Karpas-422 (cell line): ENCODE measurements around the gene CHDH. TPM values are rescaled to one million over a fixed set of nuclear protein-coding genes. Genes with fewer than 3 reads are reported as not detected.

ENCODE experiments used
- DNase-seq: peaks from one replicate; pipeline ENCODE4 v3.0.0-alpha.2; 2015
- H2AFZ ChIP-seq: fragments of 200-600 bp; sonication (generic); 2 replicates; pipeline ENCODE4 v1.6.1; 2014; ENCODE audit warnings: antibody characterized with exemption, low read length, mixed read lengths
- H3K27ac ChIP-seq: fragments of 200-600 bp; sonication (generic); 2 replicates; pipeline ENCODE4 v1.5.1; 2014; ENCODE audit warnings: mild to moderate bottlenecking, low read length, moderate library complexity
- H3K27me3 ChIP-seq: fragments of 200-600 bp; sonication (generic); 2 replicates; pipeline ENCODE4 v1.6.1; 2014; ENCODE audit warnings: low read length, mixed read lengths
- H3K36me3 ChIP-seq: fragments of 200-600 bp; sonication (generic); 2 replicates; pipeline ENCODE4 v1.6.1; 2014; ENCODE audit warnings: low read length, mixed read lengths; ENCODE audit not compliant: insufficient read depth
- H3K4me1 ChIP-seq: fragments of 200-600 bp; sonication (generic); 2 replicates; pipeline ENCODE4 v1.6.1; 2014; ENCODE audit warnings: mild to moderate bottlenecking, low read length, mixed read lengths
- H3K4me2 ChIP-seq: fragments of 200-600 bp; sonication (generic); 2 replicates; pipeline ENCODE4 v1.6.1; 2014; ENCODE audit warnings: low read length, low read depth, mild to moderate bottlenecking; ENCODE audit not compliant: poor library complexity, severe bottlenecking
- H3K4me3 ChIP-seq: fragments of 200-600 bp; sonication (generic); 2 replicates; pipeline ENCODE4 v1.5.1; 2014; ENCODE audit warnings: mild to moderate bottlenecking, antibody characterized with exemption, low read length, mixed read lengths
- H3K79me2 ChIP-seq: fragments of 200-600 bp; sonication (generic); 2 replicates; pipeline ENCODE4 v1.6.1; 2014; ENCODE audit warnings: mild to moderate bottlenecking, low read length, mixed read lengths
- H3K9ac ChIP-seq: fragments of 200-600 bp; sonication (generic); 2 replicates; pipeline ENCODE4 v1.6.0; 2014; ENCODE audit warnings: low read length
- H3K9me2 ChIP-seq: fragments of 200-600 bp; sonication (generic), shearing (Covaris generic); replicated peaks from 2 replicates; pipeline ENCODE4 v1.6.0; 2014; ENCODE audit warnings: mild to moderate bottlenecking, low read length, moderate library complexity; ENCODE audit not compliant: insufficient read depth
- H3K9me3 ChIP-seq: fragments of 300-700, 200-600 bp; sonication (generic); 2 replicates; pipeline ENCODE4 v1.6.1; 2014; ENCODE audit warnings: low read length, mixed read lengths
- H4K20me1 ChIP-seq: fragments of 200-600 bp; sonication (generic); 2 replicates; pipeline ENCODE4 v1.6.1; 2014; ENCODE audit warnings: mild to moderate bottlenecking, antibody characterized with exemption, low read length, low read depth; ENCODE audit not compliant: insufficient read depth
- total RNA-seq: library from RNA; depleted of rRNA; stranded (reverse); fragments of >200 nt; shearing (Covaris generic); gene quantifications from 2 replicates; pipeline ENCODE4 v1.2.3, GENCODE V29; 2014; ENCODE audit warnings: low replicate concordance

CHDH gene
- total RNA-seq, 1 experiment from 2014 or later = not detected

DNA sequence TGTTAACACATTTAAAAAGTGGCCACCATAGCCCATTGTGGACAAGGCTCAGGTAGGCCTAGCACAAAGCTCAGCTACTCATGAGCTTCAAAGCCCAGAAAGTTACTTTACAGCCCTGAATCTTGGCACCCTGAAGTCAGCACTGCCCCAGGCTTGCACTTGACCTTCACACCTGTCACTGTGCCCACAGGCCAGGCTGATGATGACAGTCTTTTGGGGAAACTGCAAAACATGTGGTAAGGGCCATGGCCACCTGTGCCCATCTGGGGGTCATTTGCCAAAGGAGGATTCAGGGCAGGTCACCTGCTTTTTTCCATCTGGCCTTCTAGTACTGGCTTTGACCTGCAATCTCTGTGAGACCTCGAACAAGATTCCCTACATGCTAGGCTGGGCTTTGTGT, 11.0 kb downstream of the CHDH start:
- H3K4me2 ChIP-seq = no peak overlapping the region
- no peaks in the 10 kb centered on the region for H3K36me3 ChIP-seq
- no peaks in the 10 kb centered on the region for H3K4me1 ChIP-seq
- H3K9ac ChIP-seq = no peak overlapping the region
- H3K9me3 ChIP-seq = no peaks in the 10 kb centered on the region
- H4K20me1 ChIP-seq = no peaks in the 10 kb centered on the region
- H3K9me2 ChIP-seq = no peaks in the 10 kb centered on the region
- no peak for DNase-seq
- H2AFZ ChIP-seq = no peak overlapping the region
- H3K27me3 ChIP-seq = no peaks in the 10 kb centered on the region
- H3K4me3 ChIP-seq = no peak overlapping the region
- H3K79me2 ChIP-seq = no peaks in the 10 kb centered on the region
- no peak overlapping the region for H3K27ac ChIP-seq

DNA sequence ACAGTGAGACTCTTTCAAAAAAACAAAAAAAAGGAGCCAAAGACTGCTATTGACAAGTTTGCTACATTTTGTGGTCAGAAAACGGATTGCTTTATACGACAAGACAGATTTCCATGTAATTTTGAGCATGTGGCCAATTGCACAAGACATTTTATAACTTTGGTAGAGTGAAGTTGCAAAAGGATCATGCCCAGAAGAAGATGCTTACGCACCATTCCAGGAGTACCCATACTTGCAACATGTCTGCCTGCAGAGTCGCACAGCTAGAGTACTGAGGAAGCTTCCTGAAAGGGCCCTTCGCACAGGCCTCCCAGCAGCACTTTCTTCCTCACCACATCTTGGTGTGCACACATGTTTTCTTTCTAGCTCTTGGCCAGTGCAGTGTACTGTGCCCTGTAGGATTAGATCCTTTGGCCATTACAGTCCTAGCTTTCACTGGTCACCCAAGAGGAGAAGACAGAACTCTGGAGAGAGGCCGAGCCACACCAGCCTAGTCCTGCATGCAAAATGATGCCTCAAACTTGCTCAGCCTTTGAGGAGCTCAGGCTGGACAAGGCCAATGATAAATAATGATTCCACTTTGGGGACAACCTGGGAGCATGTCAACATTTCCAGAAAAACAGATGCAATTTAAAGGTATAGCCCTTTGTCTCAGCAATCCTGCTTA, 11.7 kb downstream of the CHDH start:
- H3K27me3 ChIP-seq = no peaks in the 10 kb centered on the region
- no peaks in the 10 kb centered on the region for H3K9me2 ChIP-seq
- H3K4me2 ChIP-seq = no peak overlapping the region
- no peak overlapping the region for H3K27ac ChIP-seq
- no peak overlapping the region for H2AFZ ChIP-seq
- no peaks in the 10 kb centered on the region for H3K4me1 ChIP-seq
- H3K4me3 ChIP-seq = no peak overlapping the region
- no peaks in the 10 kb centered on the region for H3K79me2 ChIP-seq
- H3K9me3 ChIP-seq = no peaks in the 10 kb centered on the region
- H3K9ac ChIP-seq = no peak overlapping the region
- no peaks in the 10 kb centered on the region for H4K20me1 ChIP-seq
- H3K36me3 ChIP-seq = no peaks in the 10 kb centered on the region
- DNase-seq = no peak

- Histone ChIP-seq H3K9me3 (no peaks in the 10 kb centered on the region), H3K27ac (no peak overlapping the region), H3K27me3 (no peaks in the 10 kb centered on the region), H3K4me1 (no peaks in the 10 kb centered on the region), H3K36me3 (no peaks in the 10 kb centered on the region), H4K20me1 (no peaks in the 10 kb centered on the region), H3K9me2 (no peaks in the 10 kb centered on the region), H2AFZ (no peak overlapping the region), H3K4me3 (no peak overlapping the region), H3K79me2 (no peaks in the 10 kb centered on the region), H3K4me2 (no peak overlapping the region), H3K9ac (no peak overlapping the region)
- DNase-seq = no peak
These were observed 12.5 kb downstream of the CHDH start for GRCh38 chr3:53833700-53834099.

GRCh38 chr3:53833053-53833645, 13.1 kb downstream of the CHDH start:
- DNase-seq = peak; percentile 55
- no peak overlapping the region for H2AFZ ChIP-seq

GRCh38 chr3:53830944-53831343, 15.3 kb downstream of the CHDH start:
- DNase-seq = no peak
- Histone ChIP-seq H3K9me3 (no peaks in the 10 kb centered on the region), H3K36me3 (no peaks in the 10 kb centered on the region), H2AFZ (no peak overlapping the region), H4K20me1 (no peaks in the 10 kb centered on the region), H3K9ac (no peak overlapping the region), H3K79me2 (no peaks in the 10 kb centered on the region), H3K27ac (no peak overlapping the region), H3K27me3 (no peaks in the 10 kb centered on the region), H3K4me2 (no peak overlapping the region), H3K9me2 (no peaks in the 10 kb centered on the region), H3K4me1 (no peaks in the 10 kb centered on the region), H3K4me3 (no peak overlapping the region)

More at GRCh38 chr3:53833053-53833645, 13.1 kb downstream of the CHDH start:
- H3K36me3 ChIP-seq = no peaks in the 10 kb centered on the region
- no peaks in the 10 kb centered on the region for H3K9me2 ChIP-seq
- H3K4me3 ChIP-seq = no peak overlapping the region
- H3K9me3 ChIP-seq = no peaks in the 10 kb centered on the region
- no peaks in the 10 kb centered on the region for H3K79me2 ChIP-seq
- H3K27ac ChIP-seq = no peak overlapping the region
- no peaks in the 10 kb centered on the region for H4K20me1 ChIP-seq
- no peaks in the 10 kb centered on the region for H3K27me3 ChIP-seq
- H3K9ac ChIP-seq = no peak overlapping the region
- H3K4me1 ChIP-seq = no peaks in the 10 kb centered on the region
- no peak overlapping the region for H3K4me2 ChIP-seq

- H3K27ac ChIP-seq = no peak overlapping the region
- H3K36me3 ChIP-seq = no peaks in the 10 kb centered on the region
- H3K4me2 ChIP-seq = no peak overlapping the region
- H2AFZ ChIP-seq = no peak overlapping the region
- no peaks in the 10 kb centered on the region for H3K79me2 ChIP-seq
- no peaks in the 10 kb centered on the region for H3K9me3 ChIP-seq
- H3K27me3 ChIP-seq = no peaks in the 10 kb centered on the region
- H3K4me1 ChIP-seq = no peaks in the 10 kb centered on the region
- no peak overlapping the region for H3K9ac ChIP-seq
- no peak for DNase-seq
- no peaks in the 10 kb centered on the region for H3K9me2 ChIP-seq
- H4K20me1 ChIP-seq = no peaks in the 10 kb centered on the region
- H3K4me3 ChIP-seq = no peak overlapping the region
These were observed 16.6 kb downstream of the CHDH start for GRCh38 chr3:53829605-53830004.

DNA sequence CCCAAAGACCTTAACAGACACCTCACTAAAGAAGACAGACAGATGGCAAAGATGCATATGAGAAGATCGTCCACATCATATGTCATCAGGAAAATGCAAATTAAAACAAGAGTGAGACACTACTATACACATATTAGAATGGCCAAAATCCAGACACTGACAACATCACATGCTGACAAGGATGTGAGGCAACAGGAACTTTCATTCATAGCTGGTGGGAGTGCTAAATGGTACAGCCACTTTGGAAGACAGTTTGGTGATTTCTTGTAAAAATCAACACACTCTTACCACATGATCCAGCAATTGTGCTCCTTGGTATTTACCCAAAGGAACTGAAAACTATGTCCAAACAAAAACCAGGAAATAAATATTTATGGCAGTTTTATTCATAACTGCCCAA, 17.6 kb downstream of the CHDH start:
- Histone ChIP-seq H3K4me2 (no peak overlapping the region), H3K9me3 (no peaks in the 10 kb centered on the region), H3K9ac (no peak overlapping the region), H3K9me2 (no peaks in the 10 kb centered on the region), H3K4me3 (no peak overlapping the region), H4K20me1 (no peaks in the 10 kb centered on the region), H2AFZ (no peak overlapping the region), H3K79me2 (no peaks in the 10 kb centered on the region), H3K36me3 (no peaks in the 10 kb centered on the region), H3K4me1 (no peaks in the 10 kb centered on the region), H3K27ac (no peak overlapping the region), H3K27me3 (no peaks in the 10 kb centered on the region)
- no peak for DNase-seq

- Histone ChIP-seq H3K79me2 (no peaks in the 10 kb centered on the region), H3K4me3 (no peak overlapping the region), H3K27ac (no peak overlapping the region), H4K20me1 (no peaks in the 10 kb centered on the region), H3K9me3 (no peaks in the 10 kb centered on the region), H3K4me2 (no peak overlapping the region), H2AFZ (no peak overlapping the region), H3K9ac (no peak overlapping the region), H3K4me1 (no peaks in the 10 kb centered on the region), H3K27me3 (no peaks in the 10 kb centered on the region), H3K36me3 (no peaks in the 10 kb centered on the region), H3K9me2 (no peaks in the 10 kb centered on the region)
- no peak for DNase-seq
These were observed 20.2 kb downstream of the CHDH start for GRCh38 chr3:53826048-53826447.
